Central memory CD4-positive, alpha-beta T cell (primary cell): Measurements from ENCODE around the gene SPATS2L.

ENCODE experiments used
- DNase-seq: peaks from one replicate; pipeline ENCODE4 v3.0.0; 2022

SPATS2L gene

DNA sequence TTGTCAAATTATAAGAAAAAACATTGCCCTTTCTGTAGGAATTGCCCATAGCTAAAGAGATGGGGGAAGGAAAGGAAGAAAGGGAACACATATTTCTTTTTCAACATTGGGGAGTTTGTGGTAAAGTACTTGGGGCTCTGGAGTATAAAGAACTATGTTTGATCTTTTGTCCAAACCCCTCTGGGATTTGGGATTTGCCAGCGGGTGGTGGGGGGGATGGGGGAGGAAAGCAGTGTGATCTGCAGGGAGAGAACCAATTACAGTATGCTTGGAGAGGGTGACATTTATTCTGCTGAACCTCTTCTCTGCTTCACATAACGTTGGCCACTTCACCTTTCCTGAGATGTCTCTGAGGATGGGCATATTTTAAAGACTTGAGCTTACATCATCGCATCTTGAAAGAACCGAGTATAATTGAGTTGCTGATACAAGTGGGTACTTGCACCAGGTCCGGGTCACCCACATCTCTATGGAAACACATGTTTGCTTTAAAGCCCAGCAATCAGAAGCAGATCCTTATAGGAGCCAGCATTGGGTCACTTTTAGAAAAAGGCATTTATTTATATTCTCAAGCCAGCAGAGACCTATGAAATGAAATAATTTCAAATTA, 73.1 kb downstream of the SPATS2L start:
- no peak for DNase-seq

DNA sequence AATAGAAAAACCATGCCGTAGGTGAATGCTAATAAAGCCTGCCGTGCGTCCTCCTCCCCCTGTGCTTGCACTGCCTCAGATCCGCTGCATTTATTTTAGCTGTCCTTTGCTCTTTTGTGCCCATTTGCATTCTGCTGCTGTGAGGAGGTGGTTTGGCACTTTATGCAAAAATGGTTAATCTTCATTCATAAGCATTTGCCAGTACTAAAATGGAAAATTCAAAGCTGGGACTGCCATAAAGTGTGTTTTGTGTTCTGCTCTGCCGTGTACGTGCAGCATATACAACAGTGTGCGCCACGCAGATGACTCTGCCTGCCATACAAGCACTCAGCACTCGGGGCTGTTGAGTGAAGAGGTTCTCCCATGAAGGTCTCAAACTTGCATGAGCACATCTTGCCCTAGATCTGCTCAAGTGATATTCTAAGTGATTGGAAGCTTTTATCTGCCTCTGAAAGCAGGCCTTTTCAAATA, 73.6 kb downstream of the SPATS2L start:
- no peak for DNase-seq

DNA sequence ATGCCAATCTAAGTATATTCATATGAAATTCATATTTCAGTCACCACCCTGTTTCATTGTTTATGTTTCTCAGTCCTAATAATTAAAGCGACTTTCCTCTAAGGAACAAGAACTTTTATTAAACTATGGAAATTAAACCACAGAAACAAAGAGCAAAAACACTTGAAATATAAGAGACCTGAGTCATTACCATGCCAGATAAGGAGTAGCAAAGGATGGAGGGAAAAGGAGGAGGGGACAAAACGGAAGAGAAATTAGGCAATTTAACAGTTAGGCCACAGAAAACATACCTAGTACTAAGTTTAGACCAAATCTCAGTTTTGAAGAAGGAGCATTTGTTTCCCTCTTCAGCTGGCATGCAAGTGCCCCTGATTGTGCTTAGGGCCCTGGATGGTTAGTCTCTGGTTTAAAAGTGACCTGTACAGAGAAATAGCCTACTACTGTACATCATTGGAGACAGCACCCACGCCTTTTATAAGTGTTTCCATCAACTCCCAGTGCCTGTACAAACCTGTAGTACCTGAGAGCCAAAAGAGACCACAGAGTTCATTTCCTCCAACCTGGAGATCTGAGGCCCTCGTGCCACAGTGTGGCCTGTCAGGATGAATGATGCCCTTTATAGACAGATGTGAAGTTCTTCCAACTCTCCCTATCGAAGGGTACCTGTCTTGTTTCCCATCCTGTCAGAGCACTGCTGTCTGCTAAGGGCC, 74.5 kb downstream of the SPATS2L start:
- DNase-seq = no peak

DNA sequence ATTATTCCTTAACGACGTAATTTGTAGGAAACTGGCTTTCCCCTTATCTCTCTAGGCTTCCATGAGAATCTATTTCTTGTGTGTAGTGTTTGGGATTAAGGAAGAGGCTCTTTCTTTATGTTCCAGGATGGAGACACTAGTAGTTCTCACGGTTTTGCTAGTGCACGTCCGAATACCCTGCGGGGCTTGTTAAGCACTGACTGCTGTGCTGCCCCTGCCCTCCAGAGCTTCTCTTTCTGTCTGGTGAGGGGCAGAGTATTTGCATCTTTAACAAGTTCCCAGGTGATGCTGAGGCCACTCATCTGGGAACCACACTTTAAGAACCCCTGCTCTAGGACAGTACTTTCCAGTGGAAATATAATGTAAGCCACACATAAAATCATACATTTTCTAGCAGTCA, 76.4 kb downstream of the SPATS2L start:
- no peak for DNase-seq

- peak; percentile 36 for DNase-seq
Observed at GRCh38 chr2:200383380-200384110, 77.1 kb downstream of the SPATS2L start.

DNA sequence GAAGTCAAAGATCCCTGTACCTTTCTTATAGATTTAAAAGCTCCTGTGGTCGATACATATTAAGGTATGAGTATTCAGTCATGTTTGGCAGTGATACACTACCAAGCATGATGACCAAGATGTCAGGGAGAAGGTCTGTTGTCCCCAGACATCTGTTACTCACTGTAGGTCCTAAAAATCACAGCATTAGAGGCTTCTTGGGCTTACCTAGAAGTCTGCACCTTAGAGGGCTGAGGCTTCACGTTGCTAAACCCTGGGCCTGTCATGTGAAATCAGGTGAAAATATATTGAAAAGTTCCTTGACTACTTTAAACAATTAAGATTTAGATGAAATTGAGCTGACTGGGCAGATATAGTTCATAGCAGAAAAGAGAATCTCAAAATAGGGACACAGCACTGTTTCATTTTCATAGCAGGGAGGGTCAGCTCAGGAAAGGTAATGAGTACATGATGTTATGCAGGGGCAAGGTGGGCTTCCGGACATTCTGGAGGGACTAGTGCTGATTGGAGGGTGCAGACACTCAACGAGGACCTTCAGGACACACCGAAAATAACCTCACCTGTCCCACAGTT, 78.7 kb downstream of the SPATS2L start:
- DNase-seq = no peak

DNA sequence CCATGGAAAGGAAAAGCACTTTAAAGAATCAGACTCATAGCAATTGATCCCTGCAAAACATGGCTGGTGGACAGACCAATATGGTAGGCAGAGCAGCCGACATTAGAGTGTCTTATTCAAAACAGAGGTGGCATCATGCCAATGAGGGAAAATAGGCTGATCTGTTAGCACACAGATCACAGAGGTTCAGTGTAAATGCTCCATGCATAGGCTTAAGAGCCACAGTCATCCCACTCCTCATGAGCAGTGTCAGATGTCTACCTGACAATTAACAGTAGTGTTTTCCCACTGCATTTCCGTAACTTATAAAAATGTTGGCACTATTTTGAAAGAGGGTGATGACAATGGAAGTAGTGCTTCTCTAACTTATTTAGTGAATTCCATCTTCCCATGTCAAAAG, 86.7 kb downstream of the SPATS2L start:
- DNase-seq = no peak

GRCh38 chr2:200394045-200394444, 87.6 kb downstream of the SPATS2L start:
- no peak for DNase-seq

DNA sequence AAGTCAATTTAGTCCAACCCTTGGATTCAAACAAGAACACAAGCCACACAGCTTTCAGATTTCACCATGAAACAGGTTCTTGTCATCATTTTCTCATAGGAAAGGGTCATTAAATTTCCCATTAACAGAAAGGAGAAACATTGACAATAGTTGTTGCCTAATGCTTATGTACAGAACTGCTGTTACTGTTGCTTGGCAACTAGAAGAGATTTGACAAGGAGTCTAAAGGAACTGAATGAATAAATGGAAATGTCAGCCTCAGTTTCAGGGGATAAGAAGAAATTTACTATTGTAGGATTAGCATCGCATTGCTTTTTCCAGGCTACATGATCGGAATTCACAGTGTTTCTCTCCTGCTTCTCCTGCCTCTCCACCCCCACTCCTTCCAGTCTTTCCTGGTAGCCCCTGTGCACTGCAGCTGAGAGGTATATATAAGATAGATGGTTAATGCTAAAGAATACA, 90.3 kb downstream of the SPATS2L start:
- DNase-seq = no peak

DNA sequence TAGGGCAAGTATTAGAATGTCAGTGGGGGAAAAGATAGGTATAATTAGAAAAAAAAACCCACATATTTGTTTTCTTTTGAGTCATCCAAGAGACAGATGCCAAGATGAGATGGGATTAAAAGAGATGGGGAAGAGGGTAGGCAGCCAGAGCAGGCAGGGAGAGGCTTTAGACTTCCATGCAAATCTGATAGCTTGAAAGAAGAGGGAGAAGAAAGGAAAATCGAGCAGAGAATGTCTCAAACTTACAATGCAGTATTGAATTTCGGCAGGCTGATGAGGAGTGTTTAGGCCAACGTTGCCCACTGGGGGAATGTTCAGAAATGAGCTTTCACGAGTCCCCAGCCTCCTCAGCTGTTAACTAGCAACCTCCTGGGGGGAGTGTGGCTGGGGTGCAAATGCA, 91.3 kb downstream of the SPATS2L start:
- DNase-seq = no peak

DNA sequence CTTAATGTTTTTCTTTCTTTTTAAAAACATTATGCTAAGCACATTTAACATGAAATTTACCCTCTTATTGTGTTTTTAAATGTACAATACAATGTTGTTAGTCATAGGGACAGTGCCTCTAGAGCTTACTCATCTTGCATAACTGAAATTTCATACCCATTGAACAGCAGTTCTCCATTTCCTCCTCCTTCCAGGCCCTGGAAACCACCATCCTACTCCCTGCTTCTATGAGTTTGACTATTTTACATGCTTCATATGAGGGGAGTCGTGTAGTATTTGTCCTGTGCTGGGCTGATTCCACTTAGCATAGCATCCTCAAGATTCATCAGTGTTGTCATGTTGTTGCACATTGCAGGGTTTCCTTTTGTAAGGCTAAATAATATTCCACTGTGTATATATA, 92.6 kb downstream of the SPATS2L start:
- no peak for DNase-seq

GRCh38 chr2:200399636-200400035, 93.1 kb downstream of the SPATS2L start:
- DNase-seq = no peak

- DNase-seq = no peak
Observed at GRCh38 chr2:200403814-200404213, 97.3 kb downstream of the SPATS2L start.

- DNase-seq = no peak
Observed at GRCh38 chr2:200404615-200405014, 98.1 kb downstream of the SPATS2L start.

DNA sequence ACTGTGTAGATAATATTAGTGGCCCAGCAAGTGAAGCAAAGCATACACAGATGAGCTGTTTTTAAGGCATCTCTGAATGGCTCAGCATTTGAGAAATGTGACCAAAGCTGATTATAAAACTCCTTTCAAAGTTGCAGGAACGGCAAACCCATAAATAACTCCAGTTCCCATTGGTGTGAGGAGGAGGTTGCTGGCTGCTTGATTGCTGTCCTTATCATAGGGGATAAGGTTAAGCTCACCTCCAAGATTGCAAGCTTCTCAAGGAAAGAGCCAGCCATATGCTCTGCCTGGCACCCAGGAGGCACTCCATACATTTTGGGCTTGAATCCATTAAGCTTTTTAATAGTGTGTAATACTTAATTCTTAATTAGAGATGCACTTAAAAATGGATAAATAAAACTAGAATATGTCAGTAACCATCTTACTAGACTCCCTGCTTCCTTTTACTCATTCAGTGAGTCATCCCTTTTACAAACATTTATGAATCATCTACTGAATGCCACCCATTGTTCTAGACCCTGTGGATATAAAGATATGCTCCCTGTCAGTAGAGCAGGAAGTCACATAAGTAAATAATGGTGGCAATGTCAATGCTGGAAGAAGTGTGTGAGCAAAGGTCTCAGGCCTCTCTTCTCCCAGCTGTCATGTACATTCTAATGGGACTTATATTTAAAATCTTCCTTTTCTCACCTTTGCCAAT, 99.3 kb downstream of the SPATS2L start:
- DNase-seq = no peak

DNA sequence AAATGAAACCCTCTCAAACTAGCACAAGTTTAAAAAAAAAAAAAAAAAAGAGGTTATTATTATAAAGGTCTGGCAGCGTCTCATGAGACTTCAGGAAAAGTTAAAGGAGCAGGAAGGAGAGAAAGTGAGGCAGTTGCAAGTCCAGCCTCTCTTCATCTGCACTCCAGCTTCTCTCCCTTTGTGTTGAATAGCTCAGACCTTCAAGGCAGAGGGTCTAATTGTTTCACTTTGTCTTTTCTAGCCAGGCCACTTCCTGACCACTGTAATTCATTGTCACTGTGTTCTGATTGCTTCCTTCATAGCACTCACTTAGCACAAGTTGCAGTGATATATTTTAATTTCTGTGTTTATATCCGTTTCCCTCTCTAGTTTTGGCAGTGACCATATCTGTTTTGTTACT, 99.9 kb downstream of the SPATS2L start:
- no peak for DNase-seq

DNA sequence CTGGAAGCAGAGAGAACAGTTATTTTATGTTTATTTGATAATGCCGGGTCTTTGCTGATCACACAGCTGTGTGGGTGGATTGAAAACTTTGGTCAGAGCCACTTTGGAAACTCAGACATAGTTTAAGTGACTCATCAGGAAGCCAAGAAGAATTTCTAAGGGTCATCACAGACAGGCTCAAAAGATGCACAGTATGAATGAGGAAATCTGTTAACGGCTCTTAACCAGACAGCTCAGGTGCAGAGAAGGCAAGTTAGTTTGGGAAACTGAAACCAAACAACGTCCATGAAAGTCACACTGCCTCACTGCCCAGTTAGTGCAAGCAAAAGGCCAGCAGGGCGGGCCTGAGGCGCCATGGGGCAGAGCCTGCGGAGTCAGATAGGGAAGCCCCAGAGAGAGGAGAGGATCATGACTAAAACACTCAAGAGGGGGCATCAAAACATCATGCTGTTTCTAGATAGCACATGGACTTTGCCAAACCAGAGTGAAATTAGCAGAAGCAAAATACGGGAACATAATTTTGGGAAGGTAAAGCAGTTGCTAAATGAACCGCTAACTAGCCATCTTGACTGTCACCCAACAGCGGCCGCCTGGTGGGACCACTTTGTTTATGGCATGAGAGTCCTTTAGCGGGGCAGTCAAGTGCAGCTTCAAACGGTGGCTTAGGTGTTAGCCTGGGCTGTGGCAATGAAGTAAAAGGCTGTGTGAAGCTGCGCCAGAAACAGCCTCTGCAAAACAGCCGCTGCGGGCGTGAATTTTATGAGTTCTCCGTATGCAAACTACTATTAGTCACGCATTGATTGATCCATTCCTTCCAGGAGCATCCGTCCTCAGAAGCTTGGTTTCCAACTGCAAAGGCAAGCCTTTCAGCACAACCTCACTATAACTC, 102.2 kb downstream of the SPATS2L start:
- DNase-seq = no peak

GRCh38 chr2:200411831-200412230, 105.3 kb downstream of the SPATS2L start:
- no peak for DNase-seq

DNA sequence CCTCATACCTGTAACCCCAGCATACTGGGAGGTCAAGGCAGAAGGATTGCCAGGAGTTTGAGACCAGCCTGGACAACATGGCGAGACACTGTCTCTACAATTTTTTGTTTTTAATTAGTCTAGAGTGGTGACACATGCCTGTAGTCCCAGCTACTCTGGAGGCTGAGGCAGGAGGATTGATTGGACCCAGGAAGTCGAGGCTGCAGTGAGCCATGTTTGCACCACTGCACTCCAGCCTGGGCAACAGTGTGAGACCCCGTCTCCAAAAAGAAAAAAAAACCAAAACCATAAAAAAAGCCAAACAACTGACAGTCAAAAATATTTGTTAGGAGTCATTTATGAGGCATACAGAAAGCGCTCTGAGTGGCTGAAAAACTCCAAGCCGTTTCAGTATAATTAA, 107.9 kb downstream of the SPATS2L start:
- no peak for DNase-seq

GRCh38 chr2:200415455-200415854, 109.0 kb downstream of the SPATS2L start:
- no peak for DNase-seq

DNA sequence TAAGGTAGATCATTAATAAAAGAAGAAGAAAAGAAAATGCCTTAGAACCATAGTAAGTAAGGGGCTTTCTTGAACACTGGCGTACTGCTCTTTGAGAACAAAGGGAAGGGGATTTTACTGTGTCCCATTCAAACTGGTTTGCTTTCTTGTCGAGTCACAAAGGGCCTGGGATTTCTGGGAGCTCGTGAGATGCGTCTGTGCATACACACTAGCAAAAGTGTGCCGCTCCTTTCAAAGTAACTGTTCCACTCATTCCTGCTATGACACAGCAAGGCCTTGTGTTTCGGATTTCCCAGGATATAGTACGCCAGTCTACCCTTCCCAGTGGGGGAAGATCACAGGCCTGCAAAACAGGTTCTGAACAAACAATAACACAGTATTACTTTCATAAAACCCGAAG, 110.4 kb downstream of the SPATS2L start:
- DNase-seq = no peak

DNA sequence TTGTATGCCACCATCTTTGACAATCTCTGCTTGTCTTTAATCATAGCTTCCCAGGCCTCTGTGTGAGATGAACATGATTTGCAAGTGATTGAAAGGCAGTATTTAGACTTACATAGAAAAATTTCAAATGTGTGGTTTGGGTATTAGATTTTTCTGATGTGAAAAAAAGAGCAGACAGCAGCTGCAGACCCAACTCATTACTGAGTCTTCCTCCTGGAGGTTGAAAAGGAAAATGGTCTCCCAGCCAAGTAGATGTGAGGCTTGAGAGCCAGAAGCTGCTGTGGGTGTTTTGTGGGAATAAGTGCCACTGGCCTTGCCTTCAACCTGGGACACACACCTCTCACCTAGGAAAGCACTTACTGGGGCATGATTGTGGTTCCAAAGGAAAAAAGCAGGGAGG, 110.9 kb downstream of the SPATS2L start:
- no peak for DNase-seq
